ENCODE results near the gene TTLL8. TPM values are rescaled to one million over a fixed set of nuclear protein-coding genes. Genes with fewer than 3 reads are reported as not detected.

The TTLL8 gene
- total RNA-seq, 1 donor from 2014 or later = not detected

- no peaks in the 10 kb centered on the region for H3K9me3 Mint-ChIP-seq
- H3K27me3 Mint-ChIP-seq (ENCODE audit: insufficient read depth) = peaks cover 10% of the 10 kb centered on the region
- intact Hi-C loops (cut with micrococcal nuclease) = no loop called here
- H3K4me1 Mint-ChIP-seq (ENCODE audit: low read depth) = no peaks in the 10 kb centered on the region
- no peaks in the 10 kb centered on the region for H3K36me3 Mint-ChIP-seq (ENCODE audit: low read depth)
- H3K27ac Mint-ChIP-seq = no peak overlapping the region
- H3K4me3 Mint-ChIP-seq = no peak overlapping the region
- no peak for DNase-seq (ENCODE audit: low spot score)
Observed at GRCh38 chr22:50063589-50064393, 5.7 kb upstream of the TTLL8 start.

- Mint-ChIP-seq H3K9me3 (no peaks in the 10 kb centered on the region), H3K27me3 (ENCODE audit: insufficient read depth) (peaks cover 13% of the 10 kb centered on the region), H3K27ac (no peak overlapping the region), H3K4me3 (no peak overlapping the region), H3K4me1 (ENCODE audit: low read depth) (no peaks in the 10 kb centered on the region), H3K36me3 (ENCODE audit: low read depth) (no peaks in the 10 kb centered on the region)
- intact Hi-C loops (cut with micrococcal nuclease) = no loop called here
- no peak for DNase-seq (ENCODE audit: low spot score)
Observed at GRCh38 chr22:50062509-50063135, 4.5 kb upstream of the TTLL8 start.

GRCh38 chr22:50061824-50062355, 3.8 kb upstream of the TTLL8 start:
- DNase-seq (ENCODE audit: low spot score) = no peak
- H3K4me1 Mint-ChIP-seq (ENCODE audit: low read depth) = no peaks in the 10 kb centered on the region
- no peaks in the 10 kb centered on the region for H3K36me3 Mint-ChIP-seq (ENCODE audit: low read depth)
- no peak overlapping the region for H3K27ac Mint-ChIP-seq
- H3K9me3 Mint-ChIP-seq = no peaks in the 10 kb centered on the region
- intact Hi-C loops (cut with micrococcal nuclease) = no loop called here
- peaks cover 13% of the 10 kb centered on the region for H3K27me3 Mint-ChIP-seq (ENCODE audit: insufficient read depth)
- no peak overlapping the region for H3K4me3 Mint-ChIP-seq

- Mint-ChIP-seq H3K4me3 (no peak overlapping the region), H3K27ac (no peak overlapping the region), H3K9me3 (no peaks in the 10 kb centered on the region), H3K4me1 (ENCODE audit: low read depth) (no peaks in the 10 kb centered on the region), H3K27me3 (ENCODE audit: insufficient read depth) (peaks cover 13% of the 10 kb centered on the region), H3K36me3 (ENCODE audit: low read depth) (no peaks in the 10 kb centered on the region)
- intact Hi-C loops (cut with micrococcal nuclease) = no loop called here
- no peak for DNase-seq (ENCODE audit: low spot score)
Observed at GRCh38 chr22:50061141-50061823, 3.2 kb upstream of the TTLL8 start.

GRCh38 chr22:50060441-50061140, 2.5 kb upstream of the TTLL8 start:
- Mint-ChIP-seq H3K4me1 (ENCODE audit: low read depth) (no peaks in the 10 kb centered on the region), H3K4me3 (no peak overlapping the region), H3K9me3 (no peaks in the 10 kb centered on the region), H3K27me3 (ENCODE audit: insufficient read depth) (peaks cover 13% of the 10 kb centered on the region), H3K36me3 (ENCODE audit: low read depth) (no peaks in the 10 kb centered on the region), H3K27ac (no peak overlapping the region)
- no peak for DNase-seq (ENCODE audit: low spot score)
- intact Hi-C loops (cut with micrococcal nuclease) = no loop called here

- Mint-ChIP-seq H3K27me3 (ENCODE audit: insufficient read depth) (peaks cover 13% of the 10 kb centered on the region), H3K27ac (no peak overlapping the region), H3K4me1 (ENCODE audit: low read depth) (no peaks in the 10 kb centered on the region), H3K4me3 (no peak overlapping the region), H3K9me3 (no peaks in the 10 kb centered on the region), H3K36me3 (ENCODE audit: low read depth) (no peaks in the 10 kb centered on the region)
- DNase-seq (ENCODE audit: low spot score) = no peak
- intact Hi-C loops (cut with micrococcal nuclease) = no loop called here
Observed at GRCh38 chr22:50059881-50060262, 1.8 kb upstream of the TTLL8 start.

- no peak overlapping the region for H3K27ac Mint-ChIP-seq
- no peak overlapping the region for H3K4me3 Mint-ChIP-seq
- no peaks in the 10 kb centered on the region for H3K4me1 Mint-ChIP-seq (ENCODE audit: low read depth)
- H3K27me3 Mint-ChIP-seq (ENCODE audit: insufficient read depth) = peaks cover 13% of the 10 kb centered on the region
- no peaks in the 10 kb centered on the region for H3K36me3 Mint-ChIP-seq (ENCODE audit: low read depth)
- no peak for DNase-seq (ENCODE audit: low spot score)
- intact Hi-C loops (cut with micrococcal nuclease) = no loop called here
- peaks cover under 1% of the 10 kb centered on the region for H3K9me3 Mint-ChIP-seq
Observed at GRCh38 chr22:50058906-50059880, 1.1 kb upstream of the TTLL8 start.

- DNase-seq (ENCODE audit: low spot score) = no peak
- intact Hi-C loops (cut with micrococcal nuclease) = no loop called here
- Mint-ChIP-seq H3K4me3 (no peak overlapping the region), H3K4me1 (ENCODE audit: low read depth) (no peaks in the 10 kb centered on the region), H3K27ac (no peak overlapping the region), H3K36me3 (ENCODE audit: low read depth) (no peaks in the 10 kb centered on the region), H3K9me3 (peaks cover 9% of the 10 kb centered on the region), H3K27me3 (ENCODE audit: insufficient read depth) (peaks cover 13% of the 10 kb centered on the region)
Observed at GRCh38 chr22:50057278-50058060, 629 bp downstream of the TTLL8 start.

GRCh38 chr22:50056214-50056972, 1.7 kb downstream of the TTLL8 start:
- no peak for DNase-seq (ENCODE audit: low spot score)
- H3K27ac Mint-ChIP-seq = no peak overlapping the region
- no peak overlapping the region for H3K4me3 Mint-ChIP-seq
- H3K4me1 Mint-ChIP-seq (ENCODE audit: low read depth) = no peaks in the 10 kb centered on the region
- no peaks in the 10 kb centered on the region for H3K36me3 Mint-ChIP-seq (ENCODE audit: low read depth)
- intact Hi-C loops (cut with micrococcal nuclease) = no loop called here
- H3K27me3 Mint-ChIP-seq (ENCODE audit: insufficient read depth) = peaks cover 13% of the 10 kb centered on the region
- H3K9me3 Mint-ChIP-seq = peaks cover 12% of the 10 kb centered on the region

GRCh38 chr22:50053861-50054260, 4.2 kb downstream of the TTLL8 start:
- Mint-ChIP-seq H3K4me1 (ENCODE audit: low read depth) (no peaks in the 10 kb centered on the region), H3K27me3 (ENCODE audit: insufficient read depth) (peaks cover 3% of the 10 kb centered on the region), H3K36me3 (ENCODE audit: low read depth) (no peaks in the 10 kb centered on the region), H3K4me3 (no peak overlapping the region), H3K9me3 (peaks cover 12% of the 10 kb centered on the region), H3K27ac (no peak overlapping the region)
- intact Hi-C loops (cut with micrococcal nuclease) = no loop called here
- DNase-seq (ENCODE audit: low spot score) = no peak

- H3K27me3 Mint-ChIP-seq (ENCODE audit: insufficient read depth) = no peaks in the 10 kb centered on the region
- no peak for DNase-seq (ENCODE audit: low spot score)
- peaks cover 12% of the 10 kb centered on the region for H3K9me3 Mint-ChIP-seq
- intact Hi-C loops (cut with micrococcal nuclease) = no loop called here
- H3K4me1 Mint-ChIP-seq (ENCODE audit: low read depth) = no peaks in the 10 kb centered on the region
- no peak overlapping the region for H3K4me3 Mint-ChIP-seq
- H3K36me3 Mint-ChIP-seq (ENCODE audit: low read depth) = no peaks in the 10 kb centered on the region
- H3K27ac Mint-ChIP-seq = no peak overlapping the region
Observed at GRCh38 chr22:50051930-50052329, 6.2 kb downstream of the TTLL8 start.
